Measurements from ENCODE around the gene PDLIM7. TPM values are rescaled to one million over a fixed set of nuclear protein-coding genes. Genes with fewer than 3 reads are reported as not detected.
"Not testable (repeated sequence)": the region's sequence is repeated elsewhere in the genome, so short reads cannot be mapped to it uniquely, and the experiment has no call there.

The PDLIM7 gene
- total RNA-seq, 1 donor from 2014 or later: 43.1 TPM

DNA sequence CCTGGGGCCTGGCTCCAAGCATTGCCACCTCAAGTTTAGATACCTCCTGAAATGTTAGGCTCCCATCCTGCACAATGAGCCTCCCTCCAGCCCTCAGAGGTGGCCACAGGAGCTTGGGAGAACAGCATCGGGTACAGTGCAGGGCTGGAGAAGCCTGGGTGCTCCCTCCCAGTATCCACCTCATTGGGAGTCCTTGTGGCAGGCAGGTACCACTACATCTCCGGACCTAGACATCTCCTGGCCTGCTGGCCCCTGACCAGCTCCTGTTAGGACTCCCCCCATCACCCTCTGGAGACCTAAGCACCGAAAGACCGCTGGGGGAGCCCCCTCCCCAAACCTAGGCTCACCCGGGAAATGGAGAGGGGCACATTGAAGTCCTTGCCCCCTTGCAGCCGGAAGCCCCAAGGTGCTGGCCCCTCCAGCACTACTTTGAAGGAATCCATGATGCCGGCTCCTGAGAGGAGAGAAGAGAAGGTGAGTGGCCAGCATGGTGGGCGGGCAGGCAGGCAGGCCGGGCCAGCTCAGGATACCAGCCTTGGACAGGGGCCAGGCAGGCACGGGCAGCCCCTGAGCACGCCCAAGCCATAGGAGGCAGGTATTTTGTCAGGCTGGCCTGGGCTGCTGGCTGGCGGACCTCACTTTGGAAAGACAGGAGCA is 1.2 kb downstream of the PDLIM7 start:
- no peak for DNase-seq (ENCODE audit: missing footprints)

DNA sequence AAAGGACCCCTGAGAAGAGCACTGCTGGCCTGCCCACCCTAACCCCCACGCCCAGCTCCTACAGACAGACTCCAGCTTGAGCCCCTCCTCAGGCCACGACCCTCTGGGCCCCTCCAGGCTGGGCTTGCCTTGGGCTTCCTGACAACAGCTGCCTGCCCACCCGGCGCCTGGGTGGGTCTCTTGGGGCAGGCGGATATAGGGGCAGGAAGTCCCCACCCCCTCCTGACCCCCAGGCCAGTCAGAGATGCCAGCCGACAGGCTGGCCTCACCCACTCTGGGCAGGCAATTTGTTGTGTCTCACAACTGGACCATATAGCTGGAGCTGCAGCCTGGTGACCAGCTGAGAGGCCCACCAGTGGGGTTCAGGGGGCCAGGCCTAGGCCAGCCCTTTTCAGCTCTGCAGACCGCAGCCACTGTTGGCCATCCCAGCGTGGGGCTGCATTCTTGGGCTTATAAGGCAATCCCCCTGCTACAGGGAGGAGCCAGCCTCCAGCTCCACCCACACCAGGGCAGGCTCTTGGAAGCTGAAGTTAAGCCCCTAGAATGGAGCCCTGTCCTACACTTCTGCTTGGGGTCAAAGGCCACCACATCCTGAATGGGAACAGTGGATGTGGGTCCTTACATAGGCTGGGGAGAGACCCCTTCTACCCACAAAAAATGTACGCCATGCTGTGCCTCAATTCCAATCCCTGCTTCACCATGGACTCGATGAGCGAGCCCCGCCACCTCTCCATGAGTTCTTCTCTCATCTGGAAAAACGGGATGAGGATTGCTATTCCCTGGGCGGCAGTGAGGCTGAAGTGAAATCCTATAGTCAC is 2.0 kb downstream of the PDLIM7 start:
- intact Hi-C loops (cut with DNase I): loop anchor here (1.0 kb wide), 1 partner anchor 16 kb away; no protein-coding TSS in a partner anchor
- ATAC-seq: no peak

More for the DNA sequence above, 1.2 kb downstream of the PDLIM7 start:
- intact Hi-C loops (cut with DNase I): loop anchor here (1.0 kb wide), 1 partner anchor 17 kb away; no protein-coding TSS in a partner anchor
- ATAC-seq: no peak

DNA sequence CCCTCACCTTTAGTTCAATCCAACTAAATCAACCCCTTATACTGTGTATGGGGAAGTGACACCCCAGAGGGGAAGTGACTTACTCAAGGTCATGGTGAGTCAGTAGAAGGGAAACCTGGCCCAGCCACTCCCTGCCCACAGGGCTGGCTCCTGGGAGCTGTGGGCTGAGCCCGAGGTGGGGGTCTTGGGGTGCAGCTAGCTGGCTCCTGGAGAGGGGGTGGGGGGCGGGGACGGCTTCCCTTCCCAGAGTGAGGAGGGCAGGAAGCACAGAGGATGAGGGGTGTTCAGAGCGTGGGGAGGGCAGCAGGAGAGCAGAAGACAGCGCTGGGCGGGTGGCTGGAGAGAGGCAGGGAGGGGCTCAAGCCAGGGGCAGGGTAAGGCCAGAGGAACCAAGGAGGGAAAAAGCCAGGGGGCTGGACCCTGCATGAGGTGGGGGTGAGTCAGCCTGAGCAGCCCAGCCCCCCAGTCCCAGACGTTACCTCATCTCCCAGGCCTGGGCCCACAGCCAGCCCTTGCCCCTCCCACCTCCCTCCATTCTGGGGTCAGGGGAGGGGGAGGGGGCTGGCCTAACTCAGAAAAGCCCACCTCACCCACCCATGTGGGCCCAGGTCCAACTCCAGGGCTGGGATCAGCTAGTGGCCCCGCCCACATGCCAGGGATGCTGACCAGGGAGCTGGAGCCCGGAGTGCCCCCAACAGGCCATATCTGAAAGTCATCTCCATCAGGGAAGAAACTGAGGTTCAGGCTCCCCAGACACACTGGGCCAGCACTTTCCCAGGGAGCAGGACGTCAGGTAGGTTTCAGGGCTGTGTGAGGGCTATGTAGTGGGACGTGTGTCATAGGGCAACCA is 2.8 kb downstream of the PDLIM7 start:
- DNase-seq (ENCODE audit: missing footprints) (peak; percentile 76), ATAC-seq (no peak)
- intact Hi-C loops (cut with DNase I): no loop called here

More for the DNA sequence above, 2.0 kb downstream of the PDLIM7 start:
- DNase-seq (ENCODE audit: missing footprints): no peak

GRCh38 chr5:177493795-177494345 is 3.5 kb downstream of the PDLIM7 start:
- no peak for DNase-seq (ENCODE audit: missing footprints)
- intact Hi-C loops (cut with DNase I): no loop called here

GRCh38 chr5:177492841-177493240 is 4.6 kb downstream of the PDLIM7 start:
- ATAC-seq (no peak), DNase-seq (ENCODE audit: missing footprints) (no peak)
- intact Hi-C loops (cut with DNase I): no loop called here

More at GRCh38 chr5:177493795-177494345, 3.5 kb downstream of the PDLIM7 start:
- ATAC-seq: no peak

DNA sequence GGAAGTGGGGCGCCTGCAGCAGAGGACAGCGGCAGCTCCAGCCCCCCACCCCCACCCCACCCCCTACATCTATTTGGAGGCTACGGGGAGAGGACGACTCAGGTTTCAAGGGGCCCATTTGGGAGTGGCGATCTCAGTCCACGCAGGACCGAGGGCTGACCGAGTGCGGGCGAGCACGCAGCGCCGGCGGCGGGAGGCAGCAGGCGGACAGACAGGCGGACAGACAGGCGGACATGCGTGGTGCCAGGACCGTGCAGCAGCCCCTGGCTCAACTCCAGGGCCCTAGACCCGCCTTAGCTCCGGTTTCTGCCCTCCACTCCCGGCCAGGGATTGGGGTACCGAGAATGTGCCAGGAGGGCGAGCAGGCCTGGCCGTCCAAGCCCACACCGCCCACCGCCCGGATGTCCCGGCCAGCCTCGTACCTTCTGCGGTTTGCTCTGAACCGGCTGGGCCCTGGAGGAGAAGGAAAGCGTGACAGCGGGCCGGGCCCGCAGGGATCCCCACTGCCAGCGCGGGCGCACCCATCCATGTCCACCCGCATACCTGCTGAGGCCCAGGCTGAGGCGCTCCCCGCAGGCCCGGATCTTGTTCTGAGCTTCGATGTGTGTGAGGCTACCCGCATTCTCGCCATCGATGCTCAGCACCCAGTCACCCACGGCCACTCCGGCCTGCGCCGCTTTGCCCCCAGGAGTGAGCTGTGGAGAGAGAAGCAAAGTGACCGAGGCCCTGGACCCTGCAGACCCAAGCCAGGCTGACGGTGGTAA is 5.2 kb downstream of the PDLIM7 start:
- no peak for DNase-seq (ENCODE audit: missing footprints)
- intact Hi-C loops (cut with DNase I): no loop called here
- ATAC-seq: no peak

DNA sequence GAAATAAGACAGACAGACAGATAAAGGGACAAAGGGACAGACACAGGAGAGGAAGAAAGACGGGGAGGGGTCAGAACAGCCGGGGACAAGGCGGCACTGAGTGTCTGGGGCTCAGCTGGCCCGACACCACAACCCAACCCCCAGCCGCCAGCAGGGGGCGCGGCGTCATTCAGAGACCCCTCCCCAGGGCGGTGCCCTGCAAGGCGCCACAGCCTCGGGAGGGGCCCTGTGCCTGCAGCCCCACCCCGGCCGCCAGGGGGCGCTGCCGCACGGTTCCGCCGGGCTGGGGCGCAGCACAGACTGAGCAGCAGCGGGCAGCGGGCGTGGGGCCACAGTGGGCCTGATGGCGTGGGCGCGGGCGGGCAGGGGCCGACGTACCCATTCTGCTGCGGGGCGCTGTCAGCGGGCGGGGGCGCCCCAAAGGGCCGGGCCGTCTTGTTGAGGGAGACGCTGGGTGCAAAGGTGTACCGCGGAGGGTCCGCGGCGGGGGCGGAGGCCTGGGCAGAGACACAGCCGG is 5.9 kb downstream of the PDLIM7 start:
- DNase-seq (ENCODE audit: missing footprints): no peak
- ATAC-seq: no peak
- intact Hi-C loops (cut with DNase I): no loop called here

GRCh38 chr5:177490992-177491391 is 6.4 kb downstream of the PDLIM7 start:
- DNase-seq (ENCODE audit: missing footprints) (no peak), ATAC-seq (no peak)
- intact Hi-C loops (cut with DNase I): no loop called here

- intact Hi-C loops (cut with DNase I): no loop called here
- DNase-seq (ENCODE audit: missing footprints) (no peak), ATAC-seq (no peak)
Observed at GRCh38 chr5:177490311-177490991, 7.0 kb downstream of the PDLIM7 start.

DNA sequence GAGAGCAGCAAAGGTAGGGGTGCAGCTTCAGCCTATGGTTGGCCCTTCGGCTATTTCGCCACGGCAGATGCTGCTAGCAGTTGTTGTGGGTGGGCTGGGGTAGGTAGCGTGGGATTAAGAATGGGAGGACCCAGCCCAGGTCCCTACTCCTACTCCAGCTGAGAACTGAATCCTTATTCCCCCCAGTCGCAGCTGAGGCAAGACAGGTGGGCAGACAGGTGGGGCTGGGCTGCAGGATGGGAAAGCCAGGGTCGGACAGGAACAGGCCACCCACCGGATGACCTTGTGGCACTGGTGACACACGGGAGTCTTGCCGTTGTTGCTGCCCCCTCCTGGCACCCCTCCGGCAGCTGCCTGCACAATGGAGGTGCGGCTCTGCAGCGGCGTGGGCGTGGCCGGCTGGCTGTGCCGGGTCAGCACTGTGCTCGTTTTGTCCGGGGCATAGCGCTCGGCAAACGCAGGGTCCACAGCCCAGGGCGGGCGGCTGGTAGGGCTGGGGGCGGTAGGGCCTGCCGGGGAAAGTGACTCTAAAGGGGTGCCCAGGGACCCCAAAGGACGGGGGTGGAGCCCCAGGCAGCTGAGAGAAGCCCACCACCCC is 8.2 kb downstream of the PDLIM7 start:
- no peak for DNase-seq (ENCODE audit: missing footprints)
- intact Hi-C loops (cut with DNase I): no loop called here
- no peak for ATAC-seq

DNA sequence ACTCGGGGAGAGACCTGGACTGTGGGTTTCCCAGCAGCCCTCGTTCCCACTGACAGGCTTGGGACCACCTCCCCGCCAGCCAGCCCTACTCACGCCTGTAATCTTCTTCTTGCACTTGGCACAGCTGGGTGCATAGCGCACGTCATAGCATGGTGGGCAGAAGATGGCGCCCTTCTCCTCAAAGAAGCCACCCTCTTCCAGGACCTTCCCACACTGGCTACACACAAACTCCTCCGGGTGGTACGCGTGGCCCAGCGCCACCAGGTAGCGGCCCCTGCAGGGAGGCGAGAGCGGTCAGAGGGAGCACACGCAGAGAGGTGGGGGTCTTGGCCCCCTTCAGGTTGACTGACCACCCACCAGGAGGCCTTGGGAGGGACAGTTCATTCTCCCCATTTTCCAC is 9.4 kb downstream of the PDLIM7 start:
- intact Hi-C loops (cut with DNase I): no loop called here
- no peak for DNase-seq (ENCODE audit: missing footprints)
- ATAC-seq: no peak

GRCh38 chr5:177487144-177487543 is 10.3 kb downstream of the PDLIM7 start:
- intact Hi-C loops (cut with DNase I): no loop called here
- DNase-seq (ENCODE audit: missing footprints): no peak
- no peak for ATAC-seq

- ATAC-seq (no peak), DNase-seq (ENCODE audit: missing footprints) (no peak)
- intact Hi-C loops (cut with DNase I): no loop called here
Observed at GRCh38 chr5:177486256-177486655, 11.1 kb downstream of the PDLIM7 start.

DNA sequence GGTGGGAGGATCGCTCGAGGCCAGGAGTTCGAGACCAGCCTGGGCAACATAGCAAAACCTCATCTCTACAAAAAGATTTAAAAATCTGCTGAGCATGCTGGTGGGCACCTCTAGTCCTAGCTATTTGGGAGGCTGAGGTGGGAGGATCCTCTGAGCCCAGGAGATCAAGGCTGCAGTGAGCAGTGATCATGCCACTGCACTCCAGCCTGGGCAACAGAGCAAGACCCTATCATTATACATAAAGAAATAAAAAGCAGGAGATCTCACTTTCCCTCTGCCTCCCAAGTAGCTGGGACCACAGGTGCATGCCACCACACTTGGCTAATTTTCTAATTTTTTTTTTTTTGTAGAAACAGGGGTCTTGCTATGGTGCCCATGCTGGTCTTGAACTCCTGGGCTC is 11.7 kb downstream of the PDLIM7 start:
- not testable (repeated sequence) for ATAC-seq; DNase-seq (ENCODE audit: missing footprints)

GRCh38 chr5:177484902-177485549 is 12.4 kb downstream of the PDLIM7 start:
- ATAC-seq (no peak), DNase-seq (ENCODE audit: missing footprints) (no peak)
- intact Hi-C loops (cut with DNase I): no loop called here

More for the DNA sequence above, 11.7 kb downstream of the PDLIM7 start:
- intact Hi-C loops (cut with DNase I): not testable (repeated sequence)

DNA sequence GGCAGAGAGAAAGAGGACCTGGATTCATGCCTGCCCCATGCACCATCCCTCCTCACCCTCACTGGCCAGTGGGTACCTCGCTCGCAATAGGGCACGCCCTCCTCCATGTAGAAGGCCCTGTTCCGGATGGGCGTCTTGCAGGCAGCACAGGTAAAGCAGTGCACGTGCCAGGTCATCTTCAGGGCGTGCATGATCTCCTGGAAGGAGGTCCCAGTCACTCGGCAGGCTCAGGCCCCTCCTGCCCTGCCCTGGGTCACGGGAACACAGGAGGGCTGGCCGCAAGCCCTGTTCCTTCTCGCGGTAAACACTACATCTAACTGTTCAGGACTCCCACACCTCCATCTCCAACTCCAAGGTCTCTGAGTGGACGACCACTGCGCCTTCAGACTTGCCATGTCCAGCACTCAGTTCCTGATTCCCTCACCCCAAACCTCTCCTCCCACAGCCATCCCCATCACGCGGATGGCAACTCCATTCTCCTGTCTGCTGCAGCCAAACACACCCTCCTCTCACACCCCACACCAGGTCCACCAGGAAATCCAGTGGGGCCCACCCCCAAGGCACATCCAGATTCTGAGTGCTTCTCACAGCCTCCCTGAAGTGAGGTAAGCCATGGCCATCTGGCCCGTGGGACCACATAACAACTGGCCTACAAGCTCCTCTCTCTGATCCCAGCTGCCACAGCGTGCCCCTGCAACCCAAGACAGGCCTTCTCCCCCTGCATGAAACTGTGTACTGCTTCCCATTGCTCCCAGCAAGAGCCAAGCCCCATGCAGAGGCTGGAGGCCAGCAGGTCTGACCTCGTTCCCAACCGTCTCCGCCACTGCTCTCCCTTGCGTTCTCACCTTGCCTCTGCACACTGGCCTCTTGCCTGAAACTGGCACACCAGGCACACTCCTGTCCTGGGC is 13.2 kb downstream of the PDLIM7 start:
- no peak for DNase-seq (ENCODE audit: missing footprints)
- intact Hi-C loops (cut with DNase I): no loop called here
- ATAC-seq: no peak
